Breast epithelium (tissue), 4 donors: ENCODE measurements around the gene DUSP19. TPM values are rescaled to one million over a fixed set of nuclear protein-coding genes. Genes with fewer than 3 reads are reported as not detected.

Source experiments
- DNase-seq, 2 donors: peaks; one replicate each; pipeline ENCODE4 v3.0.0-alpha.2; 2019; ENCODE audit warnings: low spot score in 2 of 2
- H3K27ac ChIP-seq, 2 donors: fragments of 200-600 bp; sonication (generic) in 1 of 2; one replicate each; pipeline ENCODE4 v1.5.1; 2016 to 2019; ENCODE audit warnings: mild to moderate bottlenecking in 1 of 2
- H3K27me3 ChIP-seq, 2 donors: fragments of 200-600 bp; sonication (generic) in 1 of 2; one replicate each; pipeline versions ENCODE4 v1.5.1 to v1.6.0; 2017 to 2019; ENCODE audit warnings: control low read depth in 1 of 2, mild to moderate bottlenecking in 1 of 2
- H3K36me3 ChIP-seq: fragments of 200-600 bp; one replicate; pipeline ENCODE4 v1.5.1; 2019
- H3K4me1 ChIP-seq, 2 donors: fragments of 200-600 bp; sonication (generic); one replicate each; pipeline ENCODE4 v1.5.1; 2016 to 2019; ENCODE audit warnings: control low read depth in 1 of 2
- H3K4me3 ChIP-seq, 3 donors: fragments of 200-600 bp; sonication (generic); 1 replicate in 2 of 3; 2 replicates in 1 of 3; pipeline ENCODE4 v1.5.1; 2016 to 2019; ENCODE audit warnings: mild to moderate bottlenecking in 3 of 3, moderate library complexity in 2 of 3
- H3K9me3 ChIP-seq, 2 donors: fragments of 200-600 bp; sonication (generic) in 1 of 2; one replicate each; pipeline ENCODE4 v1.5.1; 2016 to 2019; ENCODE audit warnings: control low read depth in 1 of 2
- POLR2A ChIP-seq: fragments of 450-650 bp; IDR thresholded peaks from one replicate; pipeline ENCODE4 v1.6.1; 2016; ENCODE audit warnings: antibody characterized with exemption, mild to moderate bottlenecking, moderate library complexity
- POLR2AphosphoS5 ChIP-seq, 3 donors: sonication (generic); formaldehyde crosslinking; IDR thresholded peaks; one replicate each; pipeline ENCODE4 v1.6.1; 2017; ENCODE audit warnings: antibody characterized with exemption in 3 of 3
- intact Hi-C: fragments of 100-400 bp; cut with DNase I; formaldehyde crosslinking; loops from one replicate; pipeline ENCODE4 v1.15.1; 2023; ENCODE audit warnings: low total_unique reads
- total RNA-seq, 3 donors: library from RNA; depleted of rRNA; stranded (reverse); fragments of >200 nt; gene quantifications; one replicate each; pipeline ENCODE4 v1.1.0, GENCODE V29; 2016
- TF ChIP-seq, protein P1 (sequence below), 3 donors: fragments of 450-650 bp; IDR thresholded peaks; one replicate each; pipeline ENCODE4 v1.5.1; 2016 to 2017; ENCODE audit warnings: antibody characterized with exemption in 3 of 3, mild to moderate bottlenecking in 3 of 3, moderate library complexity in 3 of 3

DUSP19 gene
- total RNA-seq, 3 donors from 2014 or later = 1.6 to 3.7 (median 1.9) TPM

DNA sequence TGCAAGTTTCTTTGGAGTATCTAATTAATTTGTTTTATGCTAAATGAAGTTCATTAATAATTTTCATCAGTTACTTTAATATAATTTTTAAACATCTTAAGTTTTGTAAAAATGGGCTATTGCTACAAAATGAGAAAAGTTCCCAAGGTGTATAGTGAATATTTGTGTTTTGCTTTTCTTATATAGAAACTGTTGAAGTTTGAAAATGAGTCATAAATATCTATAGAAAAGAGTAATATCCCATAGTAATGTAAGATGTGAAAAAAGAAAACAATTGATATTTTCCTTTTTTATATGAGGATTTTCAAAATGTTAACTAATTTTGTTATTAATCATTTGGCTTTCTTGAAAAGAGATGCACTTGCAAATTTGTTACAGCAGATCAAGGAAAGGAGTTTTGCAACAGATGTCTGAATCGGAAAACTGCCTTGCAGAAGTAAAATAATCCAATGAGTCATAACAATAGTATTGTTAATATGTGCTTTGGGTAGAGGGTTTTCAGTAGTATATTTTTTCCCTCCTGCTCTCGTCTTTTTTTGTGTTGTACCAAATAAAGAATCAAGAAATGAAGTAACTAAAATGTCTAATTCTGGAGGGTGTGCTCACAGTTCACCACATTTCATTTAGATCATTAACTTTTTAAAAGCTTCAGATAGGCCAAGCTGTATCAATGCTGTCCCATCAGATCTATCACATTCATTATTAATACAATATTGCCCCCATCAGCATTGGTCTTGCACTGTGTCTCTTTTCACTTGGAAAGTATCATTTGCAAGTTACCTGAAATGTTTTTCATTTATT lies 15.5 kb downstream of the DUSP19 start:
- H3K36me3 ChIP-seq = no peaks in the 10 kb centered on the region
- H3K27ac ChIP-seq = no peak overlapping the region
- H3K4me3 ChIP-seq = no peak overlapping the region

DNA sequence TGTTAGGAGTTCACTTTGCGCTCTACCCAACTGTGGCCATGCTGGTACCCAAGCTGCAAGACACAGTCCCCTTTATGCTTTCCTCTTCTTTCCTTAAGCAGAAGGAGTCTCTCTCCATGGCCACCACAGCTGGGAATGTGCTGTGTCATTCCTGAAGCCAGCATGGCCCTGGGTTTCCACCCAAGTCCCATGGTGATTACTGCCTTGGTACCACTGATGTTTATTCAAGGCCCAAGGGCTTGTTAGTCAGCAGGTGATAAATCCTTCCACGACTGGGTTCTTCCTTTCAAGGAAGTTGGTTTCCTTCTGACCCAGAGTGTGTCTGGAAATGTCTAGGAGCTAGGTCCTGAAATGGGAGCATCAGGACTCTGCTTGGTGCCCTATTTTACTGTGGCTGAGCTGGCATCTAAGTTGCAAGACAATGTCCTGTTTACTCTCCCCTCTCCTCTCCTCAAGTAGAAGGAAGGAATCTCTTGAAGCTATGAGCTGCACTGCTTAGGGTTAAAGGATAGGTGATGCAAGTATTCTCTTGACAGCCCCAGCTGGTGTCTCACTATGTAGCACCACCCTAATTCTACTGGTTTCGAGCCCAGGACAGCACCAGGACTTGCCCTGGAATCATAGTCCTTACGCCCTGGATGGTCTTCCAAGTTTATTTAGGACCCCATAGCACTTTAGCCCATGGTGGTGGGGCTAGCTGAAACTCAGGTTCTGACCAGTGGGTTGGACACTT lies 27.0 kb downstream of the DUSP19 start:
- TF ChIP-seq POLR2AphosphoS5 (IDR thresholded peaks at IDR 0.05) (no peak), POLR2A (no peak)
- TF ChIP-seq, protein P1, sequence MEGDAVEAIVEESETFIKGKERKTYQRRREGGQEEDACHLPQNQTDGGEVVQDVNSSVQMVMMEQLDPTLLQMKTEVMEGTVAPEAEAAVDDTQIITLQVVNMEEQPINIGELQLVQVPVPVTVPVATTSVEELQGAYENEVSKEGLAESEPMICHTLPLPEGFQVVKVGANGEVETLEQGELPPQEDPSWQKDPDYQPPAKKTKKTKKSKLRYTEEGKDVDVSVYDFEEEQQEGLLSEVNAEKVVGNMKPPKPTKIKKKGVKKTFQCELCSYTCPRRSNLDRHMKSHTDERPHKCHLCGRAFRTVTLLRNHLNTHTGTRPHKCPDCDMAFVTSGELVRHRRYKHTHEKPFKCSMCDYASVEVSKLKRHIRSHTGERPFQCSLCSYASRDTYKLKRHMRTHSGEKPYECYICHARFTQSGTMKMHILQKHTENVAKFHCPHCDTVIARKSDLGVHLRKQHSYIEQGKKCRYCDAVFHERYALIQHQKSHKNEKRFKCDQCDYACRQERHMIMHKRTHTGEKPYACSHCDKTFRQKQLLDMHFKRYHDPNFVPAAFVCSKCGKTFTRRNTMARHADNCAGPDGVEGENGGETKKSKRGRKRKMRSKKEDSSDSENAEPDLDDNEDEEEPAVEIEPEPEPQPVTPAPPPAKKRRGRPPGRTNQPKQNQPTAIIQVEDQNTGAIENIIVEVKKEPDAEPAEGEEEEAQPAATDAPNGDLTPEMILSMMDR (IDR thresholded peaks at IDR 0.05) = no peak
- Histone ChIP-seq H3K9me3 (no peaks in the 10 kb centered on the region), H3K4me3 (no peak overlapping the region), H3K27ac (no peak overlapping the region), H3K4me1 (no peaks in the 10 kb centered on the region), H3K27me3 (no peaks in the 10 kb centered on the region), H3K36me3 (no peaks in the 10 kb centered on the region)
- intact Hi-C loops = no loop called here
- no peak for DNase-seq

More for the DNA sequence above, 15.5 kb downstream of the DUSP19 start:
- intact Hi-C loops = no loop called here
- Histone ChIP-seq H3K4me1 (no peaks in the 10 kb centered on the region), H3K27me3 (no peaks in the 10 kb centered on the region), H3K9me3 (no peaks in the 10 kb centered on the region)
- no peak for DNase-seq
- no peak for TF ChIP-seq POLR2AphosphoS5 (IDR thresholded peaks at IDR 0.05)
- TF ChIP-seq POLR2A = no peak
- TF ChIP-seq, protein P1 (IDR thresholded peaks at IDR 0.05) = no peak

DNA sequence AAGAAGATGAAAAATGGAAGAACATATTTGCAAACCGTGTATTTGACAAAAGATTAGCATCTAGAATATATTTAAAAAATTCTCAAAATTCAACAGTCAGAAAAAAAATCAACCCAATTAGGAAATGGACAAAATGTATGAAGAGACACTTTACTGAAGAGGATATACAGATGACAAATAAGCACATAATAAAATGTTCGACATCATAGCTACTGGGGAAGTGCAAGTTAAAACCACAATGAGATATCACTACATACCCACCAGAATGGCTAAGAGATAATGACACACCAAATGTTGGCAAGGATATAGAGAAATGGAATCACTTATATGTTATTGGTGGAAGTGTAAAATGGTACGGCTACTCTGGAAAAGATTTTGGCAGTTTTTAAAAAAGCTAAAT lies 34.0 kb downstream of the DUSP19 start:
- intact Hi-C loops = no loop called here
- no peaks in the 10 kb centered on the region for H3K4me1 ChIP-seq
- no peaks in the 10 kb centered on the region for H3K36me3 ChIP-seq
- H3K27me3 ChIP-seq = no peaks in the 10 kb centered on the region
- DNase-seq = no peak
- no peaks in the 10 kb centered on the region for H3K9me3 ChIP-seq
- H3K27ac ChIP-seq = no peak overlapping the region
- TF ChIP-seq POLR2A = no peak
- TF ChIP-seq, protein P1 (IDR thresholded peaks at IDR 0.05) = no peak
- TF ChIP-seq POLR2AphosphoS5 (IDR thresholded peaks at IDR 0.05) = no peak
- no peak overlapping the region for H3K4me3 ChIP-seq

DNA sequence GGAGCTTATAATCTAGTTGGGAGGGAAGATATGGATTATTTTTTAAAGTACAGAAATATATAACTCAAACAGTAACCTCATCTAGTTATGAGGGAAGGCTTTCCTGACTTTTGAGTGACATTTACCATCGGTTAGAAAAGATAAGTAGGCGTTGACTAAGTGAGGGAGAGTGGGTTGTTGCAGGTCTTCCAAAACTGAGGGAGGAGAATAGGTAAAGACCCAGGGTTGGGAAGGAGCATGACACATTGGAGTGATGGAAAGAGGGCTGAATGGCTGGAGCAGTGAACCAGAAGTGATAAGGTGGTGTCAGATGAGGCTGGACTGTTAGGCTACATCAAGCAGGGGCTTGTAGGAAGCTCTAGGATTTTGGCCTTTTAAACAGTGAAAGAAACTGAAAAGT lies 35.1 kb downstream of the DUSP19 start:
- H3K27ac ChIP-seq = no peak overlapping the region
- intact Hi-C loops = no loop called here
- no peaks in the 10 kb centered on the region for H3K36me3 ChIP-seq
- TF ChIP-seq, protein P1 (IDR thresholded peaks at IDR 0.05) = no peak
- no peak for TF ChIP-seq POLR2AphosphoS5 (IDR thresholded peaks at IDR 0.05)
- no peak for TF ChIP-seq POLR2A
- no peaks in the 10 kb centered on the region for H3K4me1 ChIP-seq
- H3K27me3 ChIP-seq = no peaks in the 10 kb centered on the region
- no peak overlapping the region for H3K4me3 ChIP-seq
- no peaks in the 10 kb centered on the region for H3K9me3 ChIP-seq
- DNase-seq = no peak

DNA sequence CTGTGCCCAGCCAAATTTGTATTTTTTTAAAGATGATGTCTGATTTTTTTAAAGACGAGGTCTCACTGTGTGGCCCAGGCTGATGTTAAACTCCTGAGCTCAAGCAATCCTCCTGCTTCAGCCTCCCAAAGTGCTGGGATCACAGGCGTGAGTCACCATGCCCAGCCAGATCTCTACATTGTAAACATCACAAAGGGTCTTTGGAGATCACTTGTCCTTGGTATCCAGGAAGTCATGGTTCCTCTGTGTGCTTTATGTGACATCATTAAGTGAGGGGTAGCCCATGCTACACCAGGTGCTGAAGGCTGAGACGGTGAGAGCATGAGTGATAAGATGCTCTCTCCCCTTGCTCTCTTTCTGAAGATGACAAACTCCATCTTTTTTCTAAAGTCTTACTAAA lies 38.7 kb downstream of the DUSP19 start:
- H3K4me3 ChIP-seq = no peak overlapping the region
- no peak overlapping the region for H3K27ac ChIP-seq
- H3K27me3 ChIP-seq = no peaks in the 10 kb centered on the region
- H3K36me3 ChIP-seq = no peaks in the 10 kb centered on the region
- intact Hi-C loops = no loop called here
- H3K4me1 ChIP-seq = no peaks in the 10 kb centered on the region
- H3K9me3 ChIP-seq = no peaks in the 10 kb centered on the region
- DNase-seq = no peak
- TF ChIP-seq POLR2A = no peak
- no peak for TF ChIP-seq POLR2AphosphoS5 (IDR thresholded peaks at IDR 0.05)
- TF ChIP-seq, protein P1 (IDR thresholded peaks at IDR 0.05) = no peak
